HAP-1 (cell line): ENCODE data around the gene MBTPS2.
A peak's percentile ranks its signal among the peaks of the same experiment; 100 is the strongest.

Source experiments
- DNase-seq, 2 experiments: peaks; one replicate each; pipeline ENCODE4 v3.0.0-alpha.2; 2016 to 2020; ENCODE audit warnings: low spot score in 2 of 2
- H3K27me3 ChIP-seq: fragments of 250-450 bp; sonication (Bioruptor Pico); 2 replicates; pipeline ENCODE4 v1.5.1; 2020; ENCODE audit warnings: low read depth, mild to moderate bottlenecking, moderate library complexity
- H3K36me3 ChIP-seq: fragments of 250-450 bp; sonication (Bioruptor Pico); replicated peaks from 2 replicates; pipeline ENCODE4 v1.5.1; 2020; ENCODE audit warnings: mild to moderate bottlenecking
- H3K4me1 ChIP-seq: fragments of 250-450 bp; sonication (Bioruptor Pico); 2 replicates; pipeline ENCODE4 v1.5.1; 2020; ENCODE audit warnings: mild to moderate bottlenecking
- H3K4me3 ChIP-seq: fragments of 250-450 bp; sonication (Bioruptor Pico); 2 replicates; pipeline ENCODE4 v1.5.1; 2020; ENCODE audit warnings: mild to moderate bottlenecking, moderate library complexity
- H3K9me3 ChIP-seq: fragments of 250-450 bp; sonication (Bioruptor Pico); 2 replicates; pipeline ENCODE4 v1.5.1; 2020; ENCODE audit warnings: mild to moderate bottlenecking, moderate library complexity
- in situ Hi-C: fragments of 300-500 bp; cut with MboI; formaldehyde crosslinking; loops from 3 replicates; pipeline ENCODE4 v1.14.3; 2020; ENCODE audit warnings: low sequenced_read_pairs, inconsistent platforms, mixed read lengths

Gene MBTPS2

DNA sequence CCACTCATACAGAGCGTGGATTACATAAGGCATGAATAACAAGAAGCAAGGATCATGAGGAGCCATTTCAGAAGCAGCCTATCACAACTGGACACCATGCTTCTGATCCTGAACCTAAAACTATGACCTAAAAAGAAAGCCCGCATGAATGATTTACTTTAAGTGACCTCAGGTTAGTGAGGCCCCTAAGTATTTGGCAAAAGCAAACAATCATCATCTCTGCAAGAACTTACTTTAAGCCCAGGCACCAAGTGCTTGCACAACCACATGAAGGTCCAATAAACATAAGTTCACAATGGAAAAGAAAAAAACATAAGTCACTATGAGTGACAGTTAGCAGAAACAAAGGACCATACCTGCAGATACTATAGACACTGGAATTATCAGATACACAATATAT lies 7.9 kb upstream of the MBTPS2 start:
- Histone ChIP-seq H3K4me1 (0 out of 2 replicates have a peak, but pooled peaks cover 3% of the 10 kb centered on the region), H3K36me3 (no peaks in the 10 kb centered on the region), H3K27me3 (no peaks in the 10 kb centered on the region), H3K4me3 (no peak overlapping the region), H3K9me3 (no peaks in the 10 kb centered on the region)
- in situ Hi-C loops, result no loop called here
- DNase-seq, result no peak

DNA sequence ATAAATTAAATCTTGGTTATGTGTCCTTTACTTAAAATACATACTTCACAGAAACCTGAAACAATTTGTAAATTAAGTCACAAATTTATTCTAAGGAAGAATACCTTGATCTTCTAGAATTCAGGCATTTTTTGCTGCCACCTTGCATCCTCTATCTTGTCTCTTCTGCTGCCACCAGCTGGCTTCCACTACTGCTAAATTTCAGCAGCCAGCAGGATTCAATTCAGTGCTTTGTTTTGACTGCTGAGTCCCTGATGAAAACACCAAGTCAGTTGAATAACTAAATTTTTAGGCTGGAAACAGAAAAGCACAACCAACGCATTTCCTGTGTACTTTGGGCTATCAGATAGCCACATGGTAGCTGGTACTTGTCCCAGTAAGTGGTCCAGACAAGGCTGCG lies 2.4 kb upstream of the MBTPS2 start:
- in situ Hi-C loops, result no loop called here
- no peak for DNase-seq
- Histone ChIP-seq H3K9me3 (no peaks in the 10 kb centered on the region), H3K4me3 (no peak overlapping the region), H3K27me3 (no peaks in the 10 kb centered on the region), H3K4me1 (peaks cover 12% of the 10 kb centered on the region), H3K36me3 (no peaks in the 10 kb centered on the region; the same call in 1 of the 2 replicates)

- no peaks in the 10 kb centered on the region for H3K9me3 ChIP-seq
- peaks cover 15% of the 10 kb centered on the region for H3K4me1 ChIP-seq
- H3K27me3 ChIP-seq, result no peaks in the 10 kb centered on the region
- peak overlapping the region; percentile 91 for H3K4me3 ChIP-seq
- H3K36me3 ChIP-seq, result peaks cover 6% of the 10 kb centered on the region; the same call in 1 of the 2 replicates
- peak in 1 of 2 experiments; percentile 12 for DNase-seq
- in situ Hi-C loops, result no loop called here
Measured at GRCh38 chrX:21838937-21839333, 482 bp upstream of the MBTPS2 start.

- DNase-seq, result no peak
- Histone ChIP-seq H3K27me3 (no peaks in the 10 kb centered on the region), H3K4me1 (peaks cover 15% of the 10 kb centered on the region), H3K4me3 (peak overlapping the region; percentile 91), H3K9me3 (no peaks in the 10 kb centered on the region), H3K36me3 (peaks cover 17% of the 10 kb centered on the region)
- in situ Hi-C loops, result loop anchor here (5.0 to 10.0 kb wide), 2 partner anchors 105 to 132 kb away; partner anchors contain the start of gene SMS
Measured at GRCh38 chrX:21840193-21840545, 752 bp downstream of the MBTPS2 start.

GRCh38 chrX:21843179-21843578 lies 3.8 kb downstream of the MBTPS2 start:
- H3K4me3 ChIP-seq, result no peak overlapping the region
- H3K36me3 ChIP-seq, result peaks cover 42% of the 10 kb centered on the region
- H3K27me3 ChIP-seq, result no peaks in the 10 kb centered on the region
- H3K4me1 ChIP-seq, result peaks cover 15% of the 10 kb centered on the region
- DNase-seq, result no peak
- H3K9me3 ChIP-seq, result no peaks in the 10 kb centered on the region
- in situ Hi-C loops, result loop anchor here (5.0 to 10.0 kb wide), 2 partner anchors 102 to 129 kb away; partner anchors contain the start of gene SMS

DNA sequence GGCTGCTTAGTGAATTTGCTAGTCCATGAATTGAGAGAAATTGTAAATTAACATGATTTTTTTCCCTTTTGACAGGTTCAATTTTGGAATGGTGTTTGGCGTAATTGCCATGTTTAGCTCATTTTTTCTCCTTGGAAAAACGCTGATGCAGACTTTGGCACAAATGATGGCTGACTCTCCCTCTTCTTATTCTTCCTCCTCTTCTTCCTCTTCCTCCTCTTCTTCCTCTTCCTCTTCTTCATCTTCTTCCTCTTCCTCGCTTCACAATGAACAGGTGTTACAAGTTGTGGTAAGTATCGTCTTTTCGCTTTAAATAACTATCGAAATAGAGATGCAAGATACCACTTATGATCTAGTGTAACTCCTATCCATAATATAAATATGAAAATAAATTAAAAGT lies 5.7 kb downstream of the MBTPS2 start:
- H3K27me3 ChIP-seq, result no peaks in the 10 kb centered on the region
- in situ Hi-C loops, result loop anchor here (10.0 kb wide), 1 partner anchor 100 kb away; the partner anchor contains the start of gene SMS
- H3K36me3 ChIP-seq, result peaks cover 42% of the 10 kb centered on the region
- no peak for DNase-seq
- no peak overlapping the region for H3K4me3 ChIP-seq
- H3K9me3 ChIP-seq, result no peaks in the 10 kb centered on the region
- peaks cover 16% of the 10 kb centered on the region for H3K4me1 ChIP-seq

DNA sequence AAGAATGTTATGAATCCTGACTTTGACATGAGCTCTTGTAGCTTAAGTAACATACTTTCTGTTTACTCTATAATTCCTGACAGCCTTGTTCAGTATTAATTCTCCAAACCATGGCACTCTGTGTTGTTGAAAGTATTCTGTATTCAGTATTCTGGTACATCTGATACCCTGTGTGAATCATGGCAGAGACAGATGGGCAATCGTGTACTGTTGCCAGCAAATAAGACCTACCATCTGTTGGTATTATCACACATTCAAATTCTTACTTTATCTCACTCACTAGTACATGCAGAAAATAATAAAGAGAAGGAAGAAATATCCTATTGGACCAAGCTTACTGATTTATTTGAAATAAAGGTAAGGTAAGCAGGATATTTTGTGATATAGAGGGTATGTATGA lies 7.9 kb downstream of the MBTPS2 start:
- in situ Hi-C loops, result loop anchor here (10.0 kb wide), 1 partner anchor 97 kb away; the partner anchor contains the start of gene SMS
- peaks cover 15% of the 10 kb centered on the region for H3K4me1 ChIP-seq
- H3K9me3 ChIP-seq, result no peaks in the 10 kb centered on the region
- no peak for DNase-seq
- H3K4me3 ChIP-seq, result no peak overlapping the region
- peaks cover 51% of the 10 kb centered on the region for H3K36me3 ChIP-seq
- H3K27me3 ChIP-seq, result no peaks in the 10 kb centered on the region

- Histone ChIP-seq H3K9me3 (no peaks in the 10 kb centered on the region), H3K4me3 (no peak overlapping the region), H3K4me1 (peaks cover 11% of the 10 kb centered on the region), H3K27me3 (no peaks in the 10 kb centered on the region), H3K36me3 (peaks cover 42% of the 10 kb centered on the region)
- in situ Hi-C loops, result no loop called here
- no peak for DNase-seq
Measured at GRCh38 chrX:21853578-21853977, 14.2 kb downstream of the MBTPS2 start.

DNA sequence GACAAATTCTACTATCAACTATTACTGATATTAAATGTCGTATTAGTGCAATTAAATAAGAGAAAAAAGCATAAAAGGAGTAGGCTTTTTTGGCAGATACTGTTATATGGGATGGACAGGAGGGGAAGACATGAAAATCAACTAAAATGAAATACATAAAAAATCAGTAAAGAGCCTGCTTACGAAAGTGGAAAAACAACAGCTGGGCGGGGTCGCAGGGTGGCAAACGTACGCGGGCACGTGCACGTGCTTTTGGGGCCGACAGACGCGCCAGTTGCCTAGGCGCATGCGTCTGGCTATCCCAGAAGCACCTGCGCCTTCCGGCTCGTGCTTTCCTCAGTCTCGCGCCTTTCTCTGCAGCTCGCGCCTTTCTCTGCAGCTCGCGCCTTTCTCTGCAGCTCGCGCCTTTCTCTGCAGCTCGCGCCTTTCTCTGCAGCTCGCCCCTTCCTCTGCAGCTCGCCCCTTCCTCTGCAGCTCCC lies 16.6 kb downstream of the MBTPS2 start, which contains the start of gene YY2:
Gene YY2, plus strand, starts transcription at position 51 of the 479 bp plus-strand sequence. CDS start 498 bp downstream, outside the sequence.
- H3K4me1 ChIP-seq, result peaks cover 4% of the 10 kb centered on the region
- in situ Hi-C loops, result no loop called here
- no peaks in the 10 kb centered on the region for H3K27me3 ChIP-seq
- peaks cover 42% of the 10 kb centered on the region for H3K36me3 ChIP-seq
- no peak for DNase-seq
- no peaks in the 10 kb centered on the region for H3K9me3 ChIP-seq
- H3K4me3 ChIP-seq, result no peak within 1 kb of the TSS

- in situ Hi-C loops, result no loop called here
- H3K36me3 ChIP-seq, result peaks cover 40% of the 10 kb centered on the region
- no peak overlapping the region for H3K4me3 ChIP-seq
- no peaks in the 10 kb centered on the region for H3K9me3 ChIP-seq
- no peaks in the 10 kb centered on the region for H3K27me3 ChIP-seq
- no peak for DNase-seq
- peaks cover 4% of the 10 kb centered on the region for H3K4me1 ChIP-seq
Measured at GRCh38 chrX:21856504-21856903, 17.1 kb downstream of the MBTPS2 start.

- no peaks in the 10 kb centered on the region for H3K36me3 ChIP-seq
- in situ Hi-C loops, result no loop called here
- no peaks in the 10 kb centered on the region for H3K4me1 ChIP-seq
- no peaks in the 10 kb centered on the region for H3K9me3 ChIP-seq
- H3K27me3 ChIP-seq, result no peaks in the 10 kb centered on the region
- no peak for DNase-seq
- H3K4me3 ChIP-seq, result no peak overlapping the region
Measured at GRCh38 chrX:21863241-21863640, 23.8 kb downstream of the MBTPS2 start.

GRCh38 chrX:21865436-21865835 lies 26.0 kb downstream of the MBTPS2 start:
- Histone ChIP-seq H3K9me3 (no peaks in the 10 kb centered on the region), H3K4me1 (no peaks in the 10 kb centered on the region), H3K4me3 (no peak overlapping the region), H3K27me3 (no peaks in the 10 kb centered on the region), H3K36me3 (no peaks in the 10 kb centered on the region; the same call in 1 of the 2 replicates)
- in situ Hi-C loops, result no loop called here
- DNase-seq, result no peak

DNA sequence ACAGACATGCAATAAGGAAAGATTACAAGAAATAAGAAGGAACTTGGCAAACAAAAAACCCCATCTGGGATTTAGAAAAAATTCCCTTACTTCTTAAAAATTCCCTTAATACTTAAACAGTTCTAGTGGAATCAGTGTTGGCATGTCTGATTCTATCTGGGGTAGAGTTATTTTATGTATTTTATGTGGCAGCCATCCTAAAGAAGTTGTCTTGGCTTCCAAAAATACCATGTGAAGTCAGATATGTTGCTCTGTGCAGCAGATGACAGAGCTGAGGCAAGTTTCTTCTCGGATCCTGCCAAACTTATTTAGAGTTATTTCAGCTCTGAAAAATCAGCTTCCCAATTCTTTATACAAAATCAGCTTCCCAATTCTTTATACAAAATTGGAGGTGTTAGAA lies 31.1 kb downstream of the MBTPS2 start:
- in situ Hi-C loops, result no loop called here
- H3K4me1 ChIP-seq, result no peaks in the 10 kb centered on the region
- no peak overlapping the region for H3K4me3 ChIP-seq
- no peaks in the 10 kb centered on the region for H3K27me3 ChIP-seq
- no peaks in the 10 kb centered on the region; the same call in 1 of the 2 replicates for H3K36me3 ChIP-seq
- no peaks in the 10 kb centered on the region for H3K9me3 ChIP-seq
- DNase-seq, result no peak

- in situ Hi-C loops, result no loop called here
- no peak for DNase-seq
- Histone ChIP-seq H3K4me3 (no peak overlapping the region), H3K9me3 (no peaks in the 10 kb centered on the region), H3K27me3 (no peaks in the 10 kb centered on the region), H3K36me3 (no peaks in the 10 kb centered on the region; the same call in 1 of the 2 replicates), H3K4me1 (no peaks in the 10 kb centered on the region)
Measured at GRCh38 chrX:21873063-21873775, 33.8 kb downstream of the MBTPS2 start.
